ENCODE data around the gene RPS6KL1.

DNA sequence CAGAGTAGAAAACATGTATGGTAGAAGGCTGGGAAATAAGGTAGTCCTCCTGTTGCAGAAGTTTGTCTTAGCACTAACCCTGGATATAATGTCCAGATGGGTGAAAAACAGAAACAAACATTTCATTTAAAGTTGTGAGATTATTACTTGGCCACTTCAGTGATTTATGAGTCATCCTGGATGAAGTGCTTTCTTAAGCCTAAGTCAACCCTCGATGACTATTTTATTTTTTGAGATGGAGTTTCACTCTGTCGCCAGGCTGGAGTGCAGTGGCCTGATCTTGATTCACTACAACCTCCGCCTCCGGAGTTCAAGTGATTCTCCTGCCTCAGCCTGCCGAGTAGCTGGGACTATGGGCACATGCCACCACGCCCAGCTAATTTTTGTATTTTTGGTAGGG, 31.2 kb downstream of the RPS6KL1 start:
- TF ChIP-seq POLR2A (IDR thresholded peaks at IDR 0.05; ENCODE audit: low read length) (no peak), GATA1 (IDR thresholded peaks at IDR 0.05; ENCODE audit: low read depth, low read length) (no peak)

All from erythroblast (primary cell).